HG02642 (cell line): ENCODE data around the gene PLSCR1.
A peak's percentile ranks its signal among the peaks of the same experiment; 100 is the strongest.
"Not testable (repeated sequence)": the region's sequence is repeated elsewhere in the genome, so short reads cannot be mapped to it uniquely, and the experiment has no call there.

Experiments
- ATAC-seq: cut with Tn5 transposase; IDR thresholded peaks from one replicate; pipeline ENCODE4 v1.9.1; 2021; ENCODE audit warnings: mild to moderate bottlenecking; ENCODE audit not compliant: unreplicated experiment, poor library complexity

Gene PLSCR1

DNA sequence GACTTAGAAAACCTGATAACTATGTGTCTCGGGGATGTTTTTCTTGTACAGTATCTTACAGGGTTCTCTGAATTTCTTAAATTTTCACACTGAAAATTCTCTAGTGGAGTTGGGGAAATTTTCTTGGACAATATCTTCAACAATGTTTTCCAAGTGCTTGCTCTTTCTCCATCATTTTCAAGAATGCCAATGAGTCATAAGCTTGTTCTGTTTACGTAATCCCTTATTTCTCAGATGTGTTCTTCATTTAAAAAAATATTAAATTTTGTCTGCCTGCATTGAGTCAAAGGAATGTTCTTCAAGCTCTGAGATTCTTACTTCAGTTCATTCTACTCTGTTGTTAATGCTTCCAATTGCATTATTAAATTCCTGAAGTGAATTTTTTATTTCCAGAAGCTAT, 53.1 kb downstream of the PLSCR1 start:
- ATAC-seq, result no peak

DNA sequence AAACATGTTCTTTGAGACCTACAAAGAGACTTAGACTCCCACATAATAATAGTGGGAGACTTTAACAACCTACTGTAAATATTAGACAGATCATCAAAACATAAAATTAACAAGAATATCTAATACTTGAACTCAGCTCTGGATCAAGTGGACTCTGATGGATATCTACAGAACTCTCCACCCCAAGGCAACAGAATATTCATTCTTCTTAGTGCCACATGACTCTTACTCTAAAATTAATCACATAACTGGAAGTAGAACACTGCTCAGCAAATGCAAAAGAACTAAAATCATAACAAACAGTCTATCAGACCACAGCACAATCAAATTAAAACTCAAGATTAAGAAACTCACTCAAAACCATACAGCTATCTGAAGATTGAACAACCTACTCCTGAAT, 59.1 kb downstream of the PLSCR1 start:
- no peak for ATAC-seq

DNA sequence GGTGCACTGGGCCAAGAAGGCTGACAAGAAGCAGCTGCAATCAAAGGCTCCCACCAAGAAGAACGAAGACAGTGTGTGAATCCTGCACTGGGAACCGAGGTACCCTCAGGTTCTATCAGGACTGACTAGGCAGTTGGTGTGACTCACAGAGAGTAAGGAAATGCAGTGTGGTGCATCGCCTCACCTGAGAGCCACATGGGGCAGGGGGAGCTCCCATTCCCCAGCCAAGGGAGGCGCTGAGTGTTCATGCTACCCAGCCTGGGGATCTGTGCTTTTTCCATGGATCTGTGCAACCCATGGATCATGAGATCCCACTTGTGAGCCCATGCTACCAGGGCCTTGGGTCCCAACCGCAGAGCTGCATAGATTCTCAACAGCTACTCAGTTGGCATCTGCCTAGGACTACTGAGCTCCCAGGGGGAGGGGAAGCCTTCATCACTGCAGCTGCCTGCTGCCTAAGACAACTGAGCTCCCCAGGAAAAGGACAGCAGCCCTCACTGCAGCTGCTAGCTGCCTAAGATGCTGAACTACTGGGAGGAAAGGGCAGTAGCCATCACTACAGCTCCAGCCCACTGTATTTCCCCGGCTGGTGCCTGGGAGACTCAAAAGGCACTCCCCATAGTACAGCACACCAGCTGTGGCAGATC, 68.2 kb downstream of the PLSCR1 start:
- no peak for ATAC-seq

DNA sequence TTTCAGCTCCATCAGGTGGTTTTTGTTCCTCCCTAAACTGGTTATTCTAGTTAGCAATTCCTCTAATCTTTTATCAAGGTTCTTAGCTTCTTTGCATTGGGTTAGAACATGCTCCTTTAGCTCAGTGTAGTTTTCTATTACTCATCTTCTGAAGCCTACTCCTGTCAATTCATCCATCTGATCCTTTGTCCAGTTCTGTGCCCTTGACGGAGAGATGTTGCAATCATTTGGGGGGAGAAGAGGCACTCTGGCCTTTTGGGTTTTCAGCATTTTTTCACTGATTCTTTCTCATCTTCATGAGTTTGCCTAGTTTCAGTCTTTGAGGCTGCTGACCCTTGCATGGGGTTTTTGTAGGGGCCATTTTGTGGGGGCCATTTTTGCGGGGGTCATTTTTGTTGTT, 69.4 kb downstream of the PLSCR1 start:
- not testable (repeated sequence) for ATAC-seq

DNA sequence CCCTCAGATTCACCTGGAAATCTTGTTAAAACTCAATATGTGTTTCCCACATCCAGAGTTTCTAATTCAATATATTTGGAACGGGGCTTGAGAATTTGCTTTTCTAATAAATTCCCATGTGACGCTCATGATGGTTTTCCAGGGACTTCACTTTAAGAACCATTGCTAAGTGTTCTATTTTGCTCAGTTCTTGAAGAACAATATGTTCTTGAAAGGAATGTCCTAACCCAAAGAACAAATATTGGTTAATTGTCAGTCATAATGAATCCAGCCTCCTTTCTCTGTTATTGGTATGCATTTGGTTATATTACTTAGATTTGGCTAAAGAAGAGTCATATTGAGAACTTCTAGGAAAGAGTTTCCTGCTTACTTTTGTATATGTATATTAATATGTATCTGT, 70.7 kb downstream of the PLSCR1 start:
- no peak for ATAC-seq

DNA sequence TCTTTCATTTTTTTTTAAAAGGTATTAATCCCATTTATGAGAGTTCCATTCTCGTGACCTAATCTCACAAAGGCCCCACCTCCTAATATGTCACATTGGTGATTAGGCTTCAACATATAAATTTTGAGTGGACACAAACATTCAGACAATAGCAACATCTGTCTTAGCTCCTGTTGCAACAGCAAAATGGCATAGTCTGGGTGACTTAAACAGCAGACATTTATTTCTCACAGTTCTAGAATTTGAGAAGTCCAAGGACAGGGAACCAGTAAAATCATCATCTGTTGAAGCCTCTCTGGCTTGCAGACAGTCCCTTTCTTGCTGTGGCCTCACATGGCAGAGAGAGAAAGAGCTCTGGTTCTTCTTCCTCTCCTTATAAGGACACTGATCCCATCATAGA, 71.8 kb downstream of the PLSCR1 start:
- ATAC-seq, result no peak

DNA sequence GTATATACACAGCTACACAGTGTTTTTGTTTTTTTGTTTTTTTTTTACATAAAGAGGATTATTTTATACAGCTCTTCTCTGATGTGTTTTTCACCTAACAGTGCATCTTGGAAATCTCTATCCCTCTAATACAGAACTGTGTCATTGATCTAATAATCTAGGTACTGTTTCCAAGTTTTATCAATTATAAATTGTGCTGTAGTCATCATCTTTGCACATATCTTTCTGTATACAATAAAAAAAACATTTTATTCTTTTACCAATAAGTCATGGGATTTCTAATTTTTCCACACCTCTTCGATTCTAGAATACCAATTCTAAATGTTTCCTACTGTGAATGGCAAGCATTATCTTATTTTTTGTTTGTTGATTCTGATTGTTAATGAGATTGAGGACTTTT, 73.4 kb downstream of the PLSCR1 start:
- ATAC-seq, result no peak

DNA sequence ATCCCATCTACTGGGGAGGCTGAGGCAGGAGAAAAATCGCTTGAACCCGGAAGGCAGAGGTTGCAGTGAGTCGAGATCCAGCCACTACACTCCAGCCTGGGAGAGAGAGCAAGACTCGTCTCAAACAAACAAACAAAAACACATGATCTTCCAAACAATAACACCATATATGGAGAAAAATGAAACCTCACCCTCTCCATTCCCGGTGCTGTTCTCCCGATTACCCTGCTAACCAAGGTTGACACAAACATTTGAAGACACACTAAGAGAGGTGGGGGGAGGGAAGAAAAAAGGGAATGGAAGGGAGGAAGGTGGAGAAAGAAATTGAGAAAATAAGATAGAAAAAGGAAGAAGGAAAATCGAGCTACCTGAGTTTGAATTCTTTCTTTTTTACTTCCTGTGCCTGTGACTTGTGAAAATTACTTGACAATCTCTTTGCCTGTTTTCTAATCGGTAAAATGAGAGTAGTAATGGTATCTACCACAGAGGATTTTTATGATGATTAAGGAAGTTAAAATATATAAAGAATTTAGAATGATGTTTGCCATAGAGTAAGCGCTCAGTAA, 73.9 kb downstream of the PLSCR1 start:
- ATAC-seq, result no peak

DNA sequence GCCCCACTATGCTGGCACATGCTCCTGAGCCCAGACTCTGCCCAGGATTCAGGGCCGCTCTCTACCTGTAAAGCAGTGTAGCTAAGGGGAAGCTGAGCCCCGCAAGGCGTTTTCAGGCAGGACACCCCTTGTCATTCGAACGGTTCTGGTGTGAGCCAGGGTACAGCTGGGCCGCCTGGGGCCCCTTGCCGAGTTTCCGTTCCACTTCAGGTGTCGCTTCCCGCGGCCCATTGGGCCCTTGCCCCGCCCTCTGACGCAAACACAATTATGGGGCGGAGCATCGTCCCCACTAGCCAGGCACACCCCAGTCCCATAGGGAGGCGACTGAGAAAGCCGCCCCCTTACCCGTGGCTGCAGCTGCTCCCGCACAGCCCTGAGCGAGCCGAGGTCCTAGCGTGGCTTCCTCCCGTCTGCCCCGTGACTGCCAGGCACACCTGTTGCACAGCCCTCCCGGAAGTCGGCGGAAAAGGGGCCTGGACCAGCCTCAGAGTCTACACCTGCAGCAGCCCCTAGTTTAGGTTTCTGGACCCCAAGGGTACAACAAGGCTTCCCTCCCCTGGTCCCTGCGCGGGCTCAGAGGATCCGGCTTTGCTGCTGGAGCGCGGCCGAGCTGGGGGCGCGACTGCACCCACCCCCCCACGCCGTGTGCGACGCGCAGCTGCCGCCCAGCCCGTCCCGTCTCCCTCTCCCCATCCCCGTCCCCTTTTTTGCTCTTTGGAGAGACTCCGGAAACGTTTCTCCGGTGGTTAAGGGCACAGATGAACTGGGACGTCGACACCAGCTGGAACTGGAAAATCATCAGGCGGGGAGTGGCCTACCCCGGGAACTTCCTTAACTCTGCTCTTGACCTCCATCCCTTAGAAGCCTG, 75.0 kb downstream of the PLSCR1 start, which contains the start of gene PLSCR2:
PLSCR2 (minus strand) TSS at position 412 of the 868 bp plus-strand sequence. CDS start 9,657 bp downstream, outside the sequence.
- peak; percentile 99 for ATAC-seq

DNA sequence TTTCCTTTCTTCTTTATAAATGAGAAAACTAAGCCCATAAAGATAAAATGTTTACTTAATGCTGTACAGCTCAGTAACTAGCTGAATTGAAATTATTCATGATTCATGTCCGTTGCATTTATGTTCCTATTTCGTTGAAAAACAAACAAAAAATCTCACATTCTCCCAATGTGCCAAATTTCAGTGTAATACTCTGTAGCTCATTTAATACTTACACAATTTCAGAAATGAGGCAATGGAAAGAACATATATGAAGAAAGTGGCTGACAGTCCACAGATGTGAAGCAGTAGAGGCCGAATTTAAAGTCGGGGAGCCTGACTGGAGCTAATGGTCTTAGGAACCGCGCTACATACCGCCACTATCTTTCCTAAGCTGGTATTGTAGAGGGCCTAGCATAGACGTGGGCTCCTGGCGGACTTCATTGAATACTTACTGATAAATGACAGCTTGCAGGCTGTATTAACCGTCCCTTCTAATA, 75.7 kb downstream of the PLSCR1 start:
- no peak for ATAC-seq

DNA sequence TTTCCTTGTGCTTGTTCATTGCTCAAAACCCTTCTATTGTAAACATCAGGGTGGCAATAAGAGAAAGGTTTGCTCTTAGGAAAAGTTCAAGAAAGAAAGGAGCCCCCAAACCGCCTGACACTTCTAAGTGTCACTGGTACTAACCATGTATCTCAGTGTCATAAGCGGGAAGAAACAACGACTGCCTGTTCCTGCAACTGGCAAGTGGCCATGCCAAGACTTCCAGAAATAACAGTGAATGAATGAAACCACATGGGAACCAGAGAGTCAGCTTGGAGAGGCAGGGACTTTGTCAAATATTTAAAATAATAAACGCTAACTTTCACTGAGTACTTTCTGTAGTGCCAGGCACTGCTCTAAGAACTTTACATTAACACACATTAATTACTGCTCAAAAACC, 76.2 kb downstream of the PLSCR1 start:
- no peak for ATAC-seq

DNA sequence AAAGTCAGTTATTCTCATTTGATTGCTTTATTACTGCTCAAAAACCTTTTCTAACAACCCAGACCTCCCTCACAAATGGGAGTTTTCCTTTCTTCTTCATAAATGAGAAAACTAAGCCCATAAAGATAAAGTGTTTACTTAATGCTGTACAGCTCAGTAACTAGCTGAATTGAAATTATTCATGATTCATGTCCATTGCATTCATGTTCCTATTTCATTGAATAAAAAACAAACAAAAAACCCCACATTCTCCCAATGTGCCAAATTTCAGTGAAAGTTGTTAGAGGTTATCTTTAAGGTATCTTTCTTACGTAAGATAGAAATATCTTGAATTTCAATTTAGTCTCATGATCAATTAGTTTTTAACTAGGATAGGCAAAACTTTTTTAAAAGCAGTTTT, 77.8 kb downstream of the PLSCR1 start:
- ATAC-seq, result no peak

DNA sequence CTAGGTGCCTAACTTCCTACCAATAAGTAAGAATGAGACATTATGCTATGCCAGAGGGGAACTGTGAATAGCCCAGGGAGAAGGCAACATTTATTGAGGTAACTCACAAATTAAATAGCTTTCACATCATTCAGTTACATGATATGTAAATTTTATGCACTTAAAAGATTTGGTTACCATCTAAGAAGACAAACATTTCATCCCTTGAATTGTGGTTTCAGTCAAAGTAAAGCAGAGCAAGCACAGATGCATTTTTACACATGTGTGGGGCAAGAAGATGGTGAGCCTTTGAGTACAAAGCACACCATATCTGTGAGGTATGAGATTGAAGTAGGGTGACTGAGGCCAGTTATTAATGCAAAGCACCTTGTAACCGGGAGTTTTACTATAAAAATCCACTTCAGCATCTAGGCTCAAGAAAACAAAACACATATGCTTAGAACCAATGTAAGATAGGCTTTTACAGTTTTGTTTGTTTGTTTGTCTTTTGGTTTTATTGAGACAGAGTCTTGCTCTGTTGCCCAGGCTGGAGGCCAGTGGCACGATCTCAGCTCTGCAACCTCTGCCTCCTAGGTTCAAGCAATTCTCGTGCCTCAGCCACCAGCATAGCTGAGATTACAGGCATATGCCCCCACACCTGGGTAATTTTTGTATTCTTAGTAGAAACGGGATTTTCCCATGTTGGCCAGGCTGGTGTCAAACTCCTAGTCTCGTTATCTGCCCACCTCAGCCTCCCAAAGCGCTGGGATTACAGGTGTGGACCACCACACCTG, 78.5 kb downstream of the PLSCR1 start:
- no peak for ATAC-seq
